Ascending aorta (tissue), 2 donors: Measurements from ENCODE around the gene AATK. TPM values are rescaled to one million over a fixed set of nuclear protein-coding genes. Genes with fewer than 3 reads are reported as not detected.
"Not testable (repeated sequence)": the region's sequence is repeated elsewhere in the genome, so short reads cannot be mapped to it uniquely, and the experiment has no call there.

Experiments
- DNase-seq, 2 donors: peaks; one replicate each; pipeline ENCODE4 v3.0.0-alpha.2; 2019; ENCODE audit warnings: low spot score in 2 of 2
- H3K27ac ChIP-seq, 2 donors: fragments of 200-600 bp; sonication (generic); one replicate each; pipeline ENCODE4 v1.5.1; 2016 to 2017; ENCODE audit warnings: mild to moderate bottlenecking in 1 of 2
- H3K27me3 ChIP-seq: fragments of 200-600 bp; sonication (generic); one replicate; pipeline ENCODE4 v1.5.1; 2017
- H3K36me3 ChIP-seq, 2 donors: fragments of 200-600 bp; sonication (generic); one replicate each; pipeline ENCODE4 v1.5.1; 2016
- H3K4me1 ChIP-seq, 2 donors: fragments of 200-600 bp; sonication (generic); one replicate each; pipeline ENCODE4 v1.5.1; 2016 to 2017; ENCODE audit warnings: mild to moderate bottlenecking in 1 of 2
- H3K4me3 ChIP-seq, 2 donors: fragments of 200-600 bp; sonication (generic); one replicate each; pipeline ENCODE4 v1.5.1; 2016 to 2017; ENCODE audit warnings: mild to moderate bottlenecking in 1 of 2
- H3K9me3 ChIP-seq, 2 donors: fragments of 200-600 bp; sonication (generic); one replicate each; pipeline ENCODE4 v1.5.1; 2016
- intact Hi-C: fragments of 100-400 bp; cut with DNase I; formaldehyde crosslinking; loops from one replicate; pipeline ENCODE4 v1.15.1; 2023
- total RNA-seq: library from RNA; depleted of rRNA; stranded (reverse); fragments of >200 nt; gene quantifications from one replicate; pipeline ENCODE4 v1.1.0, GENCODE V29; 2016
- TF ChIP-seq, protein P1 (sequence below), 3 experiments: fragments of 200-600 bp in 2 of 3; fragments of 450-650 bp in 1 of 3; sonication (generic) in 2 of 3; IDR thresholded peaks; one replicate each; pipeline ENCODE4 v1.5.1; 2016 to 2019; ENCODE audit warnings: antibody characterized with exemption in 3 of 3, mild to moderate bottlenecking in 1 of 3, moderate library complexity in 1 of 3

AATK gene
- total RNA-seq, 1 donor from 2014 or later: 20.6 TPM

DNA sequence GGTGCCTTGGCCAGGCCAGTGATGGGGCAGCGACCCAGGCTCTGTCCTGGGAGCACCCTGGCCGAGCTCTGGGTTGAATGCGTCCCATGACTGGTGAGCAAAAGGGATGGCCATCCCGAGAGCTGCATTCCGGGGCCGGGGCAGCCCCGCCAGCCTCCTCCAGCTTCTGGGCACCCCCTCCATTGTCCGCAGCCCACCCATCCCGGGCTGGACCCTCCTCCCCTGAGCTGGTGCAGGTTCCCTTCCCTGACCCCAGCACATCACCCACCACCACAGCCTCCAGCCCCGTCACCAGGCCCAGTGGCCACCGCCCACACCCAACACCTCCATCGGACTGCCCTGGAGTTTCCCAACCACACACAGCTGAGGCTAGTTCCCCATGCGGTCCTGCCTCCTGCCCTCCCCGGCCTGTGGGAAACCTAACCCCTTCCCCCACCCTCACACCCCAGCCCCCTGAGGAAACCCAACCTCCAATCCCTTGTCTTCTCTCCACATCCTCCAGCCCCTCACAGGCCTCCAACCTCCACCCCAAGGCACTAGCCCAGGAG is 17.0 kb downstream of the AATK start:
- DNase-seq: no peak
- Histone ChIP-seq H3K4me1 (no peaks in the 10 kb centered on the region), H3K9me3 (no peaks in the 10 kb centered on the region), H3K4me3 (no peak overlapping the region), H3K36me3 (no peaks in the 10 kb centered on the region), H3K27ac (no peak overlapping the region), H3K27me3 (no peaks in the 10 kb centered on the region)
- intact Hi-C loops: no loop called here
- TF ChIP-seq, protein P1, sequence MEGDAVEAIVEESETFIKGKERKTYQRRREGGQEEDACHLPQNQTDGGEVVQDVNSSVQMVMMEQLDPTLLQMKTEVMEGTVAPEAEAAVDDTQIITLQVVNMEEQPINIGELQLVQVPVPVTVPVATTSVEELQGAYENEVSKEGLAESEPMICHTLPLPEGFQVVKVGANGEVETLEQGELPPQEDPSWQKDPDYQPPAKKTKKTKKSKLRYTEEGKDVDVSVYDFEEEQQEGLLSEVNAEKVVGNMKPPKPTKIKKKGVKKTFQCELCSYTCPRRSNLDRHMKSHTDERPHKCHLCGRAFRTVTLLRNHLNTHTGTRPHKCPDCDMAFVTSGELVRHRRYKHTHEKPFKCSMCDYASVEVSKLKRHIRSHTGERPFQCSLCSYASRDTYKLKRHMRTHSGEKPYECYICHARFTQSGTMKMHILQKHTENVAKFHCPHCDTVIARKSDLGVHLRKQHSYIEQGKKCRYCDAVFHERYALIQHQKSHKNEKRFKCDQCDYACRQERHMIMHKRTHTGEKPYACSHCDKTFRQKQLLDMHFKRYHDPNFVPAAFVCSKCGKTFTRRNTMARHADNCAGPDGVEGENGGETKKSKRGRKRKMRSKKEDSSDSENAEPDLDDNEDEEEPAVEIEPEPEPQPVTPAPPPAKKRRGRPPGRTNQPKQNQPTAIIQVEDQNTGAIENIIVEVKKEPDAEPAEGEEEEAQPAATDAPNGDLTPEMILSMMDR (IDR thresholded peaks at IDR 0.05): no peak

DNA sequence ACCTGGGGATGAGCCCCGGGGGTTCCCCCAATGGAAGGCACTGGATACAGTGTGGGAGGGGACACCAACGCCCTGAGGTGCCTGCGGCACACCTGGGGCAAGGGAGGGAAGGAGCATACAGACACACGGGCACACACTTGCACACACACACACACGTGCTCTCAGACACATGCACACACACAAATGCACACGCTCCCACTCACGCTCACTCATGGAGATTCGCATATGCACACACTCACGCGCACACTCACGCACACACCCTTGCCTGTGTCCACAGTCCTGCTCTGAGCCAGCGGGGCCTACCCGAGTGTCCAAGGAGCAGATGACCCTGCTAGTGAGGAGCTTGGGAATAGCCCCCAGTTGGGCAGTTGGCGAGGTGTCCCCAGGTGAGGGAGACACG is 17.4 kb downstream of the AATK start:
- Histone ChIP-seq H3K9me3 (no peaks in the 10 kb centered on the region), H3K27me3 (no peaks in the 10 kb centered on the region), H3K4me3 (no peak overlapping the region), H3K4me1 (no peaks in the 10 kb centered on the region), H3K27ac (no peak overlapping the region), H3K36me3 (no peaks in the 10 kb centered on the region)
- DNase-seq: no peak
- TF ChIP-seq, protein P1 (IDR thresholded peaks at IDR 0.05): no peak
- intact Hi-C loops: no loop called here

DNA sequence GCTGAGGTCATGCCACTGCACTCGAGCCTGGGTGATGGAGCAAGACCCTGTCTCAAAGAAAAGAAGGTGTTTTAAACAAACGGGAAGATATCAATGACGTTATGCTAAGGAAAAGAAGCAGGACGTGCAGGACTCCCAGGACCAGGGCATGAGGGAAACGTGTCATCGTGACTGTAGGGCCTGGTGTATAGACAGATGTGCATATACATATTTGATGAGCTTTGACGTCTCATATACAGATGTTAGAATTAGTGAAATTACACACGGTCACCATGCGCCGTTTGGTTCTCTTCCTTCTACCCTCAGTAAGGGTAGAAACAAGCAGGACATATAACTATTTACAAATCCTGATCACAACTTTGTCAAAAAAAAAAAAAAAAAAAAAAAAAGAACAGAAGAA is 18.3 kb downstream of the AATK start:
- no peaks in the 10 kb centered on the region for H3K36me3 ChIP-seq
- intact Hi-C loops: no loop called here
- no peak overlapping the region for H3K27ac ChIP-seq
- H3K27me3 ChIP-seq: no peaks in the 10 kb centered on the region
- TF ChIP-seq, protein P1 (IDR thresholded peaks at IDR 0.05): no peak
- no peak overlapping the region for H3K4me3 ChIP-seq
- no peak for DNase-seq
- no peaks in the 10 kb centered on the region for H3K9me3 ChIP-seq
- H3K4me1 ChIP-seq: no peaks in the 10 kb centered on the region

DNA sequence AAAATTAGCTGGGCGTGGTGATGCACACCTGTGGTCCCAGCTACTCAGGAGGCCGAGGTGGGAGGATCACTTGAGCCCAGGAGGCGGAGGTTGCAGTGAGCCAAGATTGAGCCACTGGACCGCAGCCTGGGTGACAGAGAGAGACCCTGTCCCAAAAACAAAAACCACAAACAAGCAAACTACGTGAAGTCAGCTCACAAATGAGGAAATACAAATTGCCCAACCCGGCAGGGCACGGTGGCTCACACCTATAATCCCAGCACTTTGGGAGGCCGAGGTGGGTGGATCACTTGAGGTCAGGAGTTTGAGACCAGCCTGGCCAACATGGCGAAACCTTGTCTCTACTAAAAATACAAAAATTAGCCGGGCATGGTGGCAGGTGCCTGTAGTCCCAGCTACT is 19.8 kb downstream of the AATK start:
- H3K4me3 ChIP-seq, H3K27ac ChIP-seq, H3K4me1 ChIP-seq, H3K36me3 ChIP-seq, DNase-seq, H3K9me3 ChIP-seq, intact Hi-C loops, H3K27me3 ChIP-seq: not testable (repeated sequence)

DNA sequence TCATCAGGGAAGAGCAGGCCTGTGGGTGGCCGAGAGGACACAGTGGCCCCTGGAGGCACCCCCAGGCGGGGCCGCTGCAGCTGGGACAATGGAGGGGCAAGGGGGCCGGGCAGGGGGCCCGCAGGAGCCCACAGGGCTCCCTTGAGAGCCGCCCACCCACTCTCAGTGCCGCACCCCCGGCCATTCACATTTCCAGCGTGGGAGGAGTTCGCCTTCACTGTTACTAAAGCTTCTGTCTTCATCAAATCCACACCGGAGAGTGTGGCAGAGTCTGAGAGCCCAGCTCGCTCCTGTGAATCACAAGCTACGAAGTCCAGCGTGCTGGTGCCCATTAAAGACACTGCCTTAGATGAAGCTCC is 21.6 kb downstream of the AATK start:
- no peaks in the 10 kb centered on the region for H3K9me3 ChIP-seq
- no peak overlapping the region for H3K4me3 ChIP-seq
- DNase-seq: no peak
- intact Hi-C loops: no loop called here
- H3K27me3 ChIP-seq: no peaks in the 10 kb centered on the region
- H3K36me3 ChIP-seq: no peaks in the 10 kb centered on the region
- no peaks in the 10 kb centered on the region for H3K4me1 ChIP-seq
- TF ChIP-seq, protein P1 (IDR thresholded peaks at IDR 0.05): no peak
- no peak overlapping the region for H3K27ac ChIP-seq

DNA sequence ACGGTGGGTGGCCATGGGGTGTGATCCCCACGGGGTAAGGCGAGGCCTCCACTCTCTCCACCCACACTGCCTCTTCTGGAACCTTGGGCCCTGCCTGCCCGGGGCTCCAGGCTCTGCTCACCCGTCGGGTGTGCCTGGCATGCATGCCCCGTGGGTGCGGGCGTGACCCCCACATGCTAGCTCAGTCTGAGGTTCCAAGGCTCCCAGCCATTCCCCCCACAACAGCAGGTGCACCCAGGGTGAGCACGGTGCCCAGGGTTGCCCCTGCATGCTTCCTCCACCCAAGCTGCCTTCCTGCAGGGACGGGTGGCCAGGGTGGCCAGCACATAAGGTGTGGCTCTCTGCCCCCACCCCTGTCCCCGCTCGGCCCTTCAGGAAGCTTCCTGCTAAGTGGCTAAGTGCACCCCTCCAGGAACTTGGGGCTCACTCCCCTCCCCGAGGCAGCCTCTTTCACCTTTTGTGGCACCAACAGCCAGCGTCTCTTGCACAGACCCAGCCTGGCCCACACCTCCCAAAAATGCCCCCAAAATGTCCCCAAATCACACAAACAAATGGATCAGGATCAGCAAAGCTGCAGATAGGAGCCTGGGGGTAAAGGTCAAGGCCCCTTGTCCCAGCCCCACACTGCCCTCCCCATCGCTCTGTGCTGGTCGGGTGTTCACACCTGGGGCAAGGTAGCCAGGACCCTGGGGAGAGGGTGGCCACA is 22.2 kb downstream of the AATK start:
- intact Hi-C loops: loop anchor here (2.0 kb wide), 1 partner anchor 63 kb away; no protein-coding TSS in a partner anchor
- TF ChIP-seq, protein P1 (IDR thresholded peaks at IDR 0.05): no peak
- no peak overlapping the region for H3K27ac ChIP-seq

More for the DNA sequence above, 22.2 kb downstream of the AATK start:
- no peaks in the 10 kb centered on the region for H3K9me3 ChIP-seq
- H3K27me3 ChIP-seq: no peaks in the 10 kb centered on the region
- no peak for DNase-seq
- H3K4me3 ChIP-seq: no peak overlapping the region
- H3K4me1 ChIP-seq: no peaks in the 10 kb centered on the region
- H3K36me3 ChIP-seq: no peaks in the 10 kb centered on the region
